DMS114 treated with DMSO at 0.1 percent for 48 hours (cell line): ENCODE results near the gene RTP5.
"Not testable (repeated sequence)": the region's sequence is repeated elsewhere in the genome, so short reads cannot be mapped to it uniquely, and the experiment has no call there.

Source experiments
- DNase-seq: peaks from one replicate; lab custom pipeline; 2025; ENCODE audit not compliant: unreplicated experiment; lab: John Stamatoyannopoulos, UW

The RTP5 gene

GRCh38 chr2:241870611-241871537 lies 1.3 kb downstream of the RTP5 start:
- DNase-seq, result no peak

GRCh38 chr2:241871538-241872312 lies 2.2 kb downstream of the RTP5 start:
- DNase-seq, result no peak

- no peak for DNase-seq
Observed at GRCh38 chr2:241872313-241872642, 2.7 kb downstream of the RTP5 start.

- no peak for DNase-seq
Observed at GRCh38 chr2:241873081-241873802, 3.7 kb downstream of the RTP5 start.

- no peak for DNase-seq
Observed at GRCh38 chr2:241873803-241874110, 4.2 kb downstream of the RTP5 start.

GRCh38 chr2:241874277-241874925 lies 4.9 kb downstream of the RTP5 start:
- no peak for DNase-seq

- DNase-seq, result not testable (repeated sequence)
Observed at GRCh38 chr2:241875754-241876527, 6.4 kb downstream of the RTP5 start.

GRCh38 chr2:241876528-241877196 lies 7.1 kb downstream of the RTP5 start:
- no peak for DNase-seq

- no peak for DNase-seq
Observed at GRCh38 chr2:241877197-241877685, 7.7 kb downstream of the RTP5 start.

GRCh38 chr2:241877989-241878970 lies 8.8 kb downstream of the RTP5 start:
- DNase-seq, result peak; percentile 31

GRCh38 chr2:241879326-241879725 lies 9.8 kb downstream of the RTP5 start:
- no peak for DNase-seq

- no peak for DNase-seq
Observed at GRCh38 chr2:241880311-241881073, 11.0 kb downstream of the RTP5 start.

- DNase-seq, result no peak
Observed at GRCh38 chr2:241882091-241882625, 12.6 kb downstream of the RTP5 start.

- DNase-seq, result no peak
Observed at GRCh38 chr2:241884951-241885290, 15.4 kb downstream of the RTP5 start.

GRCh38 chr2:241885291-241885945 lies 15.9 kb downstream of the RTP5 start:
- DNase-seq, result no peak

GRCh38 chr2:241885946-241886643 lies 16.6 kb downstream of the RTP5 start:
- DNase-seq, result no peak
